SK-N-SH treated with all-trans-retinoic acid at 6 μM for 48 hours (cell line): Measurements from ENCODE around the gene TRABD2B.

Experiments
- ATAC-seq: fragments of 200-7000 bp; cut with Tn5 transposase; 3 replicates; pipeline ENCODE4 v1.9.1; 2020; ENCODE audit warnings: mild to moderate bottlenecking, moderate library complexity
- CREB5 ChIP-seq: fragments of 250-450 bp; sonication (Bioruptor Pico); IDR thresholded peaks from 2 replicates; pipeline ENCODE4 v1.5.1; 2020; ENCODE audit warnings: low read depth, mild to moderate bottlenecking, moderate library complexity
- CSRNP3 ChIP-seq: fragments of 250-450 bp; sonication (Bioruptor Pico); IDR thresholded peaks from 2 replicates; pipeline ENCODE4 v1.5.1; 2021; ENCODE audit warnings: mild to moderate bottlenecking, moderate library complexity
- ESRRG ChIP-seq: fragments of 250-450 bp; sonication (Bioruptor Pico); IDR thresholded peaks from 2 replicates; pipeline ENCODE4 v1.6.1; 2021; ENCODE audit warnings: mild to moderate bottlenecking
- GLIS3 ChIP-seq: fragments of 250-450 bp; sonication (Bioruptor Pico); IDR thresholded peaks from 2 replicates; pipeline ENCODE4 v1.5.0; 2020; ENCODE audit warnings: mild to moderate bottlenecking, moderate library complexity
- OSR1 ChIP-seq: fragments of 250-450 bp; sonication (Bioruptor Pico); IDR thresholded peaks from 2 replicates; pipeline ENCODE4 v1.8.0; 2022; ENCODE audit warnings: moderate library complexity, mild to moderate bottlenecking, inconsistent platforms
- PATZ1 ChIP-seq: fragments of 250-450 bp; sonication (Bioruptor Pico); IDR thresholded peaks from 2 replicates; pipeline ENCODE4 v1.8.0; 2020; ENCODE audit warnings: mild to moderate bottlenecking, moderate library complexity, borderline replicate concordance
- PPARA ChIP-seq: fragments of 250-450 bp; sonication (Bioruptor Pico); IDR thresholded peaks from 2 replicates; pipeline ENCODE4 v1.5.0; 2020; ENCODE audit warnings: mild to moderate bottlenecking, borderline replicate concordance
- RARB ChIP-seq: fragments of 250-450 bp; sonication (Bioruptor Pico); IDR thresholded peaks from 2 replicates; pipeline ENCODE4 v1.8.0; 2021; ENCODE audit warnings: mild to moderate bottlenecking, moderate library complexity
- SNAI2 ChIP-seq: fragments of 250-450 bp; sonication (Bioruptor Pico); IDR thresholded peaks from 2 replicates; pipeline ENCODE4 v1.5.0; 2020; ENCODE audit warnings: mild to moderate bottlenecking, moderate library complexity
- ZC3H10 ChIP-seq: fragments of 250-450 bp; sonication (Bioruptor Pico); IDR thresholded peaks from 2 replicates; pipeline ENCODE4 v1.5.1; 2021; ENCODE audit warnings: mild to moderate bottlenecking, moderate library complexity
- ZFP3 ChIP-seq: fragments of 250-450 bp; sonication (Bioruptor Pico); IDR thresholded peaks from 2 replicates; pipeline ENCODE4 v1.5.0; 2020; ENCODE audit warnings: mild to moderate bottlenecking, moderate library complexity
- ZFP30 ChIP-seq: fragments of 450-650 bp; formaldehyde crosslinking; IDR thresholded peaks from 2 replicates; pipeline ENCODE4 v1.5.0; 2022; ENCODE audit warnings: mild to moderate bottlenecking, moderate library complexity
- ZNF8 ChIP-seq: fragments of 450-650 bp; formaldehyde crosslinking; IDR thresholded peaks from 2 replicates; pipeline ENCODE4 v1.5.0; 2020; ENCODE audit warnings: mild to moderate bottlenecking, moderate library complexity
- TF ChIP-seq, protein P1 (sequence below): fragments of 250-450 bp; sonication (Bioruptor Pico); IDR thresholded peaks from 2 replicates; pipeline ENCODE4 v1.8.0; 2021; ENCODE audit warnings: low read depth, mild to moderate bottlenecking, moderate library complexity, borderline replicate concordance

TRABD2B gene

GRCh38 chr1:47713333-47713953, 283.7 kb downstream of the TRABD2B start (continued):
- TF ChIP-seq, protein P1, sequence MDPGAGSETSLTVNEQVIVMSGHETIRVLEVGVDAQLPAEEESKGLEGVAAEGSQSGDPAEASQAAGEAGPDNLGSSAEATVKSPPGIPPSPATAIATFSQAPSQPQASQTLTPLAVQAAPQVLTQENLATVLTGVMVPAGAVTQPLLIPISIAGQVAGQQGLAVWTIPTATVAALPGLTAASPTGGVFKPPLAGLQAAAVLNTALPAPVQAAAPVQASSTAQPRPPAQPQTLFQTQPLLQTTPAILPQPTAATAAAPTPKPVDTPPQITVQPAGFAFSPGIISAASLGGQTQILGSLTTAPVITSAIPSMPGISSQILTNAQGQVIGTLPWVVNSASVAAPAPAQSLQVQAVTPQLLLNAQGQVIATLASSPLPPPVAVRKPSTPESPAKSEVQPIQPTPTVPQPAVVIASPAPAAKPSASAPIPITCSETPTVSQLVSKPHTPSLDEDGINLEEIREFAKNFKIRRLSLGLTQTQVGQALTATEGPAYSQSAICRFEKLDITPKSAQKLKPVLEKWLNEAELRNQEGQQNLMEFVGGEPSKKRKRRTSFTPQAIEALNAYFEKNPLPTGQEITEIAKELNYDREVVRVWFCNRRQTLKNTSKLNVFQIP = no peak
- TF ChIP-seq ZC3H10 (CRISPR knock-in tag) = no peak

- ATAC-seq = no peak
- no peak for TF ChIP-seq GLIS3
- no peak for TF ChIP-seq CSRNP3 (CRISPR knock-in tag)
- TF ChIP-seq, protein P1 = no peak
- TF ChIP-seq ZFP3 = no peak
- TF ChIP-seq ZNF8 (CRISPR knock-in tag) = no peak
- TF ChIP-seq ESRRG (CRISPR knock-in tag) = no peak
Observed at GRCh38 chr1:47712596-47713299, 284.4 kb downstream of the TRABD2B start.

- no peak for ATAC-seq
- TF ChIP-seq RARB (CRISPR knock-in tag) = no peak
- TF ChIP-seq ZFP30 = no peak
- TF ChIP-seq CREB5 (CRISPR knock-in tag) = no peak
- TF ChIP-seq, protein P1 = no peak
- no peak for TF ChIP-seq ZNF8 (CRISPR knock-in tag)
- TF ChIP-seq OSR1 (CRISPR knock-in tag) = no peak
- TF ChIP-seq PPARA (CRISPR knock-in tag) = no peak
- no peak for TF ChIP-seq ESRRG (CRISPR knock-in tag)
- no peak for TF ChIP-seq GLIS3
- TF ChIP-seq SNAI2 (CRISPR knock-in tag) = no peak
- no peak for TF ChIP-seq PATZ1
- TF ChIP-seq ZC3H10 (CRISPR knock-in tag) = no peak
- TF ChIP-seq CSRNP3 (CRISPR knock-in tag) = no peak
Observed at GRCh38 chr1:47711848-47712492, 285.2 kb downstream of the TRABD2B start.
